HepG2 (cell line): ENCODE data around the gene NCLN. TPM values are rescaled to one million over a fixed set of nuclear protein-coding genes. Genes with fewer than 3 reads are reported as not detected.
A peak's percentile ranks its signal among the peaks of the same experiment; 100 is the strongest.

Experiments used
- ATAC-seq: fragments of 200-7000 bp; cut with Tn5 transposase; 3 replicates; pipeline ENCODE4 v1.9.1; 2020; ENCODE audit warnings: mild to moderate bottlenecking, moderate library complexity
- Bru-seq: library from RNA; stranded (reverse); fragments of 400-500 nt; gene quantifications from one replicate; lab custom pipeline; 2021; lab: Mats Ljungman, UMichigan
- BruChase-seq, 2 experiments: library from RNA; stranded (reverse); fragments of 400-500 nt; gene quantifications; one replicate each; lab custom pipeline; 2021; lab: Mats Ljungman, UMichigan
- BruUV-seq: library from RNA; stranded (reverse); fragments of 400-500 nt; replicated peaks from 2 replicates; lab custom pipeline; 2021; lab: Mats Ljungman, UMichigan
- CTCF ChIA-PET: fragments of 300-600 bp; formaldehyde crosslinking; extraction: SDS; loops from one replicate; lab custom pipeline; 2021; ENCODE audit warnings: low total read pairs, inconsistent platforms, low intra/inter-chr PET ratio; lab: Yijun Ruan, JAX
- POLR2A ChIA-PET: fragments of 350-600 bp; sonication (Branson Sonifier 250); formaldehyde crosslinking; loops from one replicate; lab custom pipeline; 2020; ENCODE audit warnings: antibody characterized with exemption, inconsistent platforms; lab: Yijun Ruan, JAX
- DNase-seq: peaks from one replicate; pipeline ENCODE4 v3.0.0-alpha.2; 2015; ENCODE audit warnings: low spot score
- FAIRE-seq: peaks from 3 replicates; lab custom pipeline; 2011; peaks lifted over from hg19 to GRCh38; lab: Jason Lieb, UNC
- H2AFZ ChIP-seq: one replicate; pipeline ENCODE4 v1.6.1; 2011; ENCODE audit warnings: low read length, inconsistent platforms
- H3K27ac ChIP-seq: fragments of 300-600 bp; 3 replicates; pipeline ENCODE4 v1.8.0; 2011; ENCODE audit warnings: mixed run types, mild to moderate bottlenecking, mixed read lengths, low read length, inconsistent platforms; ENCODE audit not compliant: insufficient read depth; ENCODE audit errors: extremely low read length
- H3K27me3 ChIP-seq, 2 experiments: fragments of 200-600 bp in 1 of 2; 2 replicates in 1 of 2; 3 replicates in 1 of 2; pipeline versions ENCODE4 v1.6.0 to v1.8.0; 2011; ENCODE audit warnings: low read length in 2 of 2, mild to moderate bottlenecking in 2 of 2, moderate library complexity in 2 of 2, inconsistent platforms in 1 of 2; ENCODE audit not compliant: insufficient read depth in 2 of 2, control insufficient read depth in 1 of 2
- H3K36me3 ChIP-seq, 2 experiments: fragments of 200-600 bp in 1 of 2; replicated peaks in 1 of 2; 2 replicates in 1 of 2; 3 replicates in 1 of 2; pipeline versions ENCODE4 v1.5.1 to v1.8.0; 2011; ENCODE audit warnings: low read length in 2 of 2, inconsistent platforms in 1 of 2; ENCODE audit not compliant: insufficient read depth in 2 of 2, control insufficient read depth in 1 of 2
- H3K4me1 ChIP-seq: 2 replicates; pipeline ENCODE4 v1.5.1; 2012; ENCODE audit warnings: low read length, inconsistent platforms; ENCODE audit not compliant: insufficient read depth
- H3K4me2 ChIP-seq: 2 replicates; pipeline ENCODE4 v1.6.0; 2011; ENCODE audit warnings: low read depth, low read length, inconsistent platforms
- H3K4me3 ChIP-seq, 3 experiments: fragments of 200-600 bp in 1 of 3; sonication (generic), shearing (Covaris generic) in 1 of 3; replicated peaks in 1 of 3; 2 replicates each; pipeline ENCODE4 v1.5.1; 2011 to 2016; ENCODE audit warnings: low read length in 3 of 3, inconsistent platforms in 2 of 3, low read depth in 2 of 3, mild to moderate bottlenecking in 2 of 3, control low read depth in 1 of 3, mixed read lengths in 1 of 3; ENCODE audit not compliant: insufficient read depth in 1 of 3
- H3K79me2 ChIP-seq: one replicate; pipeline ENCODE4 v1.6.1; 2011; ENCODE audit warnings: low read length, inconsistent platforms; ENCODE audit not compliant: insufficient read depth
- H3K9ac ChIP-seq: 2 replicates; pipeline ENCODE4 v1.6.0; 2011; ENCODE audit warnings: mild to moderate bottlenecking, low read depth, low read length, inconsistent platforms; ENCODE audit not compliant: insufficient read depth
- H3K9me3 ChIP-seq: 2 replicates; pipeline ENCODE4 v1.5.1; 2012; ENCODE audit warnings: mild to moderate bottlenecking, low read length
- H4K20me1 ChIP-seq: 2 replicates; pipeline ENCODE4 v1.6.0; 2011; ENCODE audit warnings: inconsistent platforms, mild to moderate bottlenecking, low read length, moderate library complexity; ENCODE audit not compliant: insufficient read depth
- CSRNP2 ChIP-seq: sonication (generic); formaldehyde crosslinking; conservative IDR thresholded peaks from 2 replicates; pipeline ENCODE4 v1.8.0; 2022; ENCODE audit warnings: low read depth, missing genetic modification reagents
- KDM2A ChIP-seq: sonication (generic); formaldehyde crosslinking; IDR thresholded peaks from 2 replicates; pipeline ENCODE4 v1.4.0; 2020; ENCODE audit warnings: low read depth, missing genetic modification reagents, borderline replicate concordance
- NR2F1 ChIP-seq, 2 experiments: fragments of 450-650 bp in 1 of 2; formaldehyde crosslinking in 1 of 2; IDR thresholded peaks; 2 replicates each; pipeline versions ENCODE4 v1.5.0 to v1.6.1; 2016 to 2020; ENCODE audit warnings: mild to moderate bottlenecking in 1 of 2, missing compliant biosample characterization in 1 of 2, missing genetic modification reagents in 1 of 2, moderate library complexity in 1 of 2
- PAXIP1 ChIP-seq: sonication (generic); formaldehyde crosslinking; conservative IDR thresholded peaks from 2 replicates; pipeline ENCODE4 v1.4.0; 2020; ENCODE audit warnings: mild to moderate bottlenecking, missing genetic modification reagents, moderate library complexity
- SOX6 ChIP-seq, 2 experiments: fragments of 450-650 bp in 1 of 2; sonication (generic) in 1 of 2; formaldehyde crosslinking in 1 of 2; IDR thresholded peaks; 2 replicates each; pipeline versions ENCODE4 v1.4.0 to v1.6.1; 2017 to 2020; ENCODE audit warnings: antibody characterized with exemption in 1 of 2, mild to moderate bottlenecking in 1 of 2, missing genetic modification reagents in 1 of 2
- TOPORS ChIP-seq: sonication (generic); formaldehyde crosslinking; IDR thresholded peaks from 2 replicates; pipeline ENCODE4 v1.8.0; 2023; ENCODE audit warnings: mild to moderate bottlenecking, missing genetic modification reagents
- ZNF891 ChIP-seq: sonication (generic); formaldehyde crosslinking; IDR thresholded peaks from 2 replicates; pipeline ENCODE4 v1.5.0; 2020; ENCODE audit warnings: mild to moderate bottlenecking, missing genetic modification reagents
- WGBS: methylation state at CpG from one replicate; pipeline ENCODE4 v1.1.6; 2017; ENCODE audit warnings: low lambda C conversion rate; 5-methylcytosine and 5-hydroxymethylcytosine counted together
- in situ Hi-C: cut with HindIII; loops from 2 replicates; pipeline ENCODE4 v1.10.0; 2017; ENCODE audit warnings: low pct_unique_long_range_greater_than_20kb; ENCODE audit not compliant: extremely low pct_ligation_motif_present
- intact Hi-C: fragments of 100-400 bp; cut with micrococcal nuclease; formaldehyde crosslinking; loops from one replicate; pipeline ENCODE4 v1.10.0; 2022; ENCODE audit not compliant: unreplicated experiment
- long read RNA-seq, 2 experiments: library from RNA in 1 of 2; library from polyadenylated mRNA in 1 of 2; stranded (forward) in 1 of 2; unstranded in 1 of 2; transcript quantifications; one replicate each; pipeline ENCODE4 v2.0.0, GENCODE V29; 2019 to 2022
- polyA minus RNA-seq, 3 experiments: library from RNA; depleted of rRNA, polyadenylated mRNA; stranded (reverse); fragments of >200 nt; gene quantifications; 2 replicates each; pipeline ENCODE4 v1.2.3, GENCODE V29; 2011; ENCODE audit warnings: low replicate concordance in 1 of 3
- polyA plus RNA-seq, 8 experiments: library from polyadenylated mRNA; depleted of rRNA in 3 of 8; stranded (reverse) in 7 of 8; unstranded in 1 of 8; fragments of >200 nt; fragmentation: Illumina TruSeq in 4 of 8; extraction: Trizol in 4 of 8; gene quantifications; 2 replicates each; pipeline versions ENCODE4 v1.2.1 to v1.2.3, GENCODE V29; 2011 to 2016; ENCODE audit warnings: low read depth in 4 of 8, missing spikeins in 1 of 8, mixed read lengths in 1 of 8; ENCODE audit not compliant: insufficient read depth in 1 of 8
- total RNA-seq, 5 experiments: library from RNA; depleted of rRNA; stranded (reverse); fragments of >200 nt; fragmentation: Illumina TruSeq; extraction: Trizol; gene quantifications; 2 replicates each; pipeline ENCODE4 v1.2.3, GENCODE V29; 2016; ENCODE audit warnings: low read depth in 1 of 5
- TF ChIP-seq, protein P1 (sequence below): sonication (generic); formaldehyde crosslinking; IDR thresholded peaks from 2 replicates; pipeline ENCODE4 v1.5.1; 2020; ENCODE audit warnings: missing genetic modification reagents, mild to moderate bottlenecking, borderline replicate concordance

NCLN gene
- total RNA-seq (2016; rRNA removed; fragmentation: Illumina TruSeq; extraction: Trizol): 20.0 and 56.0 TPM in 2 replicates
- 14.5 and 16.6 TPM in 2 replicates for total RNA-seq (2016; cell fraction: cytosol; rRNA removed; fragmentation: Illumina TruSeq; extraction: Trizol; ENCODE audit: low read depth)
- 22.2 and 58.2 TPM in 2 replicates for total RNA-seq (2016; cell fraction: insoluble cytoplasmic fraction; rRNA removed; fragmentation: Illumina TruSeq; extraction: Trizol)
- 36.2 and 36.4 TPM in 2 replicates for total RNA-seq (2016; cell fraction: membrane; rRNA removed; fragmentation: Illumina TruSeq; extraction: Trizol)
- 45.5 and 60.9 TPM in 2 replicates for total RNA-seq (2016; cell fraction: nucleus; rRNA removed; fragmentation: Illumina TruSeq; extraction: Trizol)
- 42.6 and 55.5 TPM in 2 replicates for polyA plus RNA-seq (2011; rRNA removed)
- polyA plus RNA-seq (2011; cell fraction: cytosol; rRNA removed): 34.0 and 56.6 TPM in 2 replicates
- 87.2 and 112 TPM in 2 replicates for polyA plus RNA-seq (2011; cell fraction: nucleus; rRNA removed)
- 29.1 and 45.2 TPM in 2 replicates for polyA plus RNA-seq (2012)
- polyA plus RNA-seq (2016; cell fraction: cytosol; fragmentation: Illumina TruSeq; extraction: Trizol; ENCODE audit: low read depth): 21.6 and 23.7 TPM in 2 replicates
- polyA plus RNA-seq (2016; cell fraction: insoluble cytoplasmic fraction; fragmentation: Illumina TruSeq; extraction: Trizol; ENCODE audit: low read depth): 19.8 and 29.4 TPM in 2 replicates
- 31.3 and 31.9 TPM in 2 replicates for polyA plus RNA-seq (2016; cell fraction: membrane; fragmentation: Illumina TruSeq; extraction: Trizol; ENCODE audit: low read depth)
- 109 and 110 TPM in 2 replicates for polyA plus RNA-seq (2016; cell fraction: nucleus; fragmentation: Illumina TruSeq; extraction: Trizol; ENCODE audit: insufficient read depth, low read depth)
- polyA minus RNA-seq (2011; rRNA and poly(A)+ RNA removed; ENCODE audit: low replicate concordance): 99.1 and 126 TPM in 2 replicates
- 41.8 and 46.2 TPM in 2 replicates for polyA minus RNA-seq (2011; cell fraction: cytosol; rRNA and poly(A)+ RNA removed)
- 16.4 and 18.6 TPM in 2 replicates for polyA minus RNA-seq (2011; cell fraction: nucleus; rRNA and poly(A)+ RNA removed)
- percentile 60 among the genes with signal in this experiment for Bru-seq, nascent RNA
- BruChase-seq, experiment 1, labeled RNA remaining after a 6-hour chase: percentile 78 among the genes with signal in this experiment
- BruChase-seq, experiment 2, labeled RNA remaining after a 2-hour chase: percentile 73 among the genes with signal in this experiment
- long read RNA-seq, experiment 1, full-length matches to known transcripts: 16 of 51 reads
- long read RNA-seq, experiment 1, partial matches to known transcripts: 4 of 51 reads
- long read RNA-seq, experiment 1, other reads (novel, unspliced or antisense): 31 of 51 reads
- long read RNA-seq, experiment 2, full-length matches to known transcripts: 78 of 261 reads
- long read RNA-seq, experiment 2, partial matches to known transcripts: 87 of 261 reads
- long read RNA-seq, experiment 2, other reads (novel, unspliced or antisense): 96 of 261 reads

DNA sequence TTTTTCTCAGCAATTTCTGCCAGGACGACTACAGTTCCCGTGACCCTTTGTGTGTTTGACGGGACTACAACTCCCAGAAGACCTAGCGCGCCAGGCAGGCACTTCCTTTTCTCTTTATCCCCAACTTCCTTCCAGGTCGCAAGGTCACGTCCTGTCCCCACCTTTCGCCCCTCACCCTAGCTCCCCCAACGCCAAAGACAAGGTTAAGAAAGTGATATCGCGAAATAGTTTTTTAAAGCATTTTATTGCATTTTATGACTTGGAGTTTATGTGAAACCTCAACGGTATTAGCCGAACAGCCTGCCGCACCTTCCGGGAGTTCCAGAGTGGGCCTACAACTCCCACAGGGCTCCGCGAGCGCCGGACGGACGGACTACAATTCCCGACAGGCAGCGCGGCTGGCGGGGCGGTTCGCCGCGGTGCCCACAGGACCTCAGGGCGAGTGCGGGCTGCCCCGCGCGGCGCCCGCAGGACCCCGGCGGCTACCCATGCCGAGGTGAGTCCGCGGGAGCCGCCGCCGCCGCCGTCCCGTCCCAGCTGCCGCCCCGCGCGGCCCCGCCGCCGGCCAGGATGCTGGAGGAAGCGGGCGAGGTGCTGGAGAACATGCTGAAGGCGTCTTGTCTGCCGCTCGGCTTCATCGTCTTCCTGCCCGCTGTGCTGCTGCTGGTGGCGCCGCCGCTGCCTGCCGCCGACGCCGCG, at the start of gene NCLN:
Gene NCLN (plus strand): TSS at position 470 of the 699 bp plus-strand sequence. CDS start 101 bp downstream, at position 571.
- Histone ChIP-seq H3K79me2 (peaks cover 43% of the 10 kb centered on the region), H2AFZ (peak within 1 kb of the TSS; percentile 96), H3K27me3 (no peaks in the 10 kb centered on the region), H3K9me3 (no peaks in the 10 kb centered on the region), H3K36me3 (peaks cover 2 to 6% of the 10 kb centered on the region in 2 experiments; a peak in 3 of 5 replicates), H3K4me3 (peak within 1 kb of the TSS; percentile 88 to 98 (median 93)), H3K9ac (peak within 1 kb of the TSS; percentile 88), H3K27ac (peak within 1 kb of the TSS; percentile 71), H3K4me1 (peaks cover 32% of the 10 kb centered on the region), H3K4me2 (peak within 1 kb of the TSS; percentile 95), H4K20me1 (peaks cover 7% of the 10 kb centered on the region; the same call in 1 of the 2 replicates)
- in situ Hi-C loops: no loop called here
- FAIRE-seq (peak; percentile 98), ATAC-seq (peak; percentile 84), DNase-seq (peak; percentile 90)
- BruUV-seq: no TSS peak
- CTCF ChIA-PET: no interaction called here
- intact Hi-C loops: no loop called here
- WGBS: 1% methylated on average over 29 of the region's 69 CpGs
- POLR2A ChIA-PET: interaction anchor here (1.6 kb wide), 1 partner anchor 89 kb away, joined by 3 read pairs; no protein-coding TSS in a partner anchor
- TF ChIP-seq SOX6 (IDR thresholded peaks at IDR 0.05): no peak
- peak; percentile 18; the same call in 1 of the 2 replicates for TF ChIP-seq SOX6 (CRISPR knock-in tag; IDR thresholded peaks at IDR 0.05)
- TF ChIP-seq NR2F1 (CRISPR knock-in tag; IDR thresholded peaks at IDR 0.05): peak in 1 of 2 experiments; percentile 89; a peak in 3 of 4 replicates
- TF ChIP-seq PAXIP1 (CRISPR knock-in tag): 0 out of 2 replicates have a peak, but pooled peaks have one; percentile 8
- no peak for TF ChIP-seq ZNF891
- TF ChIP-seq, protein P1, sequence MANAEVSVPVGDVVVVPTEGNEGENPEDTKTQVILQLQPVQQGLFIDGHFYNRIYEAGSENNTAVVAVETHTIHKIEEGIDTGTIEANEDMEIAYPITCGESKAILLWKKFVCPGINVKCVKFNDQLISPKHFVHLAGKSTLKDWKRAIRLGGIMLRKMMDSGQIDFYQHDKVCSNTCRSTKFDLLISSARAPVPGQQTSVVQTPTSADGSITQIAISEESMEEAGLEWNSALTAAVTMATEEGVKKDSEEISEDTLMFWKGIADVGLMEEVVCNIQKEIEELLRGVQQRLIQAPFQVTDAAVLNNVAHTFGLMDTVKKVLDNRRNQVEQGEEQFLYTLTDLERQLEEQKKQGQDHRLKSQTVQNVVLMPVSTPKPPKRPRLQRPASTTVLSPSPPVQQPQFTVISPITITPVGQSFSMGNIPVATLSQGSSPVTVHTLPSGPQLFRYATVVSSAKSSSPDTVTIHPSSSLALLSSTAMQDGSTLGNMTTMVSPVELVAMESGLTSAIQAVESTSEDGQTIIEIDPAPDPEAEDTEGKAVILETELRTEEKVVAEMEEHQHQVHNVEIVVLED (CRISPR knock-in tag): peak; percentile 41
- TF ChIP-seq KDM2A (CRISPR knock-in tag): 0 out of 2 replicates have a peak, but pooled peaks have one; percentile 25
- TF ChIP-seq CSRNP2 (CRISPR knock-in tag): no peak
- peak; percentile 41; the same call in 1 of the 2 replicates for TF ChIP-seq TOPORS (CRISPR knock-in tag)
